ENCODE results near the gene AKR1C8. TPM values are rescaled to one million over a fixed set of nuclear protein-coding genes. Genes with fewer than 3 reads are reported as not detected.

AKR1C8 gene
- polyA plus RNA-seq, 12 donors, result 0.26 TPM; not detected in 11

GRCh38 chr10:5108658-5109416 lies 76.1 kb downstream of the AKR1C8 start:
- DNase-seq, result no peak

GRCh38 chr10:5107860-5108526 lies 77.0 kb downstream of the AKR1C8 start:
- no peak for DNase-seq

GRCh38 chr10:5106553-5106952 lies 78.4 kb downstream of the AKR1C8 start:
- no peak for DNase-seq

GRCh38 chr10:5105626-5106025 lies 79.3 kb downstream of the AKR1C8 start:
- DNase-seq, result no peak

Other genes starting within 250 kb of the AKR1C8 start
- gene AKR1C1, start 221.7 kb downstream of the AKR1C8 start, polyA plus RNA-seq (ENCODE audit: insufficient read length in 12 of 12), result 10 to 100 TPM in 6 of 12 donors, 1 to 10 TPM in 4, not detected in 2; 6.3 to 15.7 (median 11.3) TPM
- 10 to 100 TPM in 4 of 12 donors, 1 to 10 TPM in 6, not detected in 2; 4.5 to 14.9 (median 9.6) TPM for gene AKR1C2, start 181.3 kb downstream of the AKR1C8 start, polyA plus RNA-seq (ENCODE audit: insufficient read length in 12 of 12)
- 1 to 10 TPM in 8 of 12 donors, under 1 TPM in 2, not detected in 2; 0.54 to 4.4 (median 1.2) TPM for gene AKR1C3, start 90.7 kb downstream of the AKR1C8 start, polyA plus RNA-seq (ENCODE audit: insufficient read length in 12 of 12)
- gene AKR1C4, start 11.7 kb upstream of the AKR1C8 start, polyA plus RNA-seq (ENCODE audit: insufficient read length in 12 of 12), result not detected
- gene UCN3, start 179.8 kb upstream of the AKR1C8 start, polyA plus RNA-seq (ENCODE audit: insufficient read length in 12 of 12), result not detected
- 1 to 10 TPM in 1 of 12 donors, under 1 TPM in 6, not detected in 5; 0.07 to 6.0 (median 0.14) TPM for gene TUBAL3, start 219.7 kb upstream of the AKR1C8 start, polyA plus RNA-seq (ENCODE audit: insufficient read length in 12 of 12)
- gene NET1, start 227.4 kb upstream of the AKR1C8 start, polyA plus RNA-seq (ENCODE audit: insufficient read length in 12 of 12), result 100 to 1,000 TPM in 9 of 12 donors, 10 to 100 TPM in 2, not detected in 1; 85.1 to 139 (median 111) TPM